HG02763 (cell line): ENCODE data around the gene PCGF5.
"Not testable (repeated sequence)": the region's sequence is repeated elsewhere in the genome, so short reads cannot be mapped to it uniquely, and the experiment has no call there.

Experiments
- ATAC-seq: cut with Tn5 transposase; IDR thresholded peaks from one replicate; pipeline ENCODE4 v1.9.1; 2021; ENCODE audit warnings: mild to moderate bottlenecking, moderate library complexity; ENCODE audit not compliant: unreplicated experiment

The PCGF5 gene

GRCh38 chr10:91220194-91220953 lies at the start of gene PCGF5:
PCGF5 (plus strand) TSS chr10:91220663; CDS start chr10:91222872, 2,209 bp downstream.
- ATAC-seq: peak; percentile 95

GRCh38 chr10:91171485-91171884 lies 49.0 kb upstream of the PCGF5 start:
- ATAC-seq: no peak

- no peak for ATAC-seq
Observed at GRCh38 chr10:91172348-91172747, 48.1 kb upstream of the PCGF5 start.

- ATAC-seq: no peak
Observed at GRCh38 chr10:91185239-91185875, 35.1 kb upstream of the PCGF5 start.

- ATAC-seq: no peak
Observed at GRCh38 chr10:91187156-91187555, 33.3 kb upstream of the PCGF5 start.

- ATAC-seq: not testable (repeated sequence)
Observed at GRCh38 chr10:91188010-91188409, 32.5 kb upstream of the PCGF5 start.

GRCh38 chr10:91188889-91189288 lies 31.6 kb upstream of the PCGF5 start:
- no peak for ATAC-seq

GRCh38 chr10:91190388-91190870 lies 30.0 kb upstream of the PCGF5 start:
- ATAC-seq: no peak

GRCh38 chr10:91190876-91191583 lies 29.4 kb upstream of the PCGF5 start:
- ATAC-seq: peak; percentile 61

GRCh38 chr10:91191584-91191919 lies 28.9 kb upstream of the PCGF5 start:
- ATAC-seq: no peak

- no peak for ATAC-seq
Observed at GRCh38 chr10:91194497-91195179, 25.8 kb upstream of the PCGF5 start.

- ATAC-seq: no peak
Observed at GRCh38 chr10:91196268-91197048, 24.0 kb upstream of the PCGF5 start.

- no peak for ATAC-seq
Observed at GRCh38 chr10:91197127-91197526, 23.3 kb upstream of the PCGF5 start.

- ATAC-seq: peak; percentile 62
Observed at GRCh38 chr10:91198781-91199180, 21.7 kb upstream of the PCGF5 start.

- ATAC-seq: peak; percentile 6
Observed at GRCh38 chr10:91200314-91201212, 19.9 kb upstream of the PCGF5 start.

GRCh38 chr10:91201213-91201996 lies 19.1 kb upstream of the PCGF5 start:
- ATAC-seq: peak; percentile 44

- ATAC-seq: no peak
Observed at GRCh38 chr10:91206427-91206826, 14.0 kb upstream of the PCGF5 start.

- no peak for ATAC-seq
Observed at GRCh38 chr10:91206837-91207474, 13.5 kb upstream of the PCGF5 start.
